GM12891 (cell line): ENCODE data around the gene MLLT10.

Experiments used
- POLR2A ChIP-seq: IDR thresholded peaks from 2 replicates; pipeline ENCODE4 v1.6.1; 2011; ENCODE audit warnings: low read depth, low read length, control low read depth
- POLR2AphosphoS5 ChIP-seq: IDR thresholded peaks from 2 replicates; pipeline ENCODE4 v1.6.1; 2011; ENCODE audit warnings: low read depth, low read length, control low read depth
- POU2F2 ChIP-seq: IDR thresholded peaks from 2 replicates; pipeline ENCODE4 v1.6.1; 2011; ENCODE audit warnings: low read depth, mild to moderate bottlenecking, control low read depth, low read length, moderate library complexity
- SPI1 ChIP-seq: IDR thresholded peaks from 2 replicates; pipeline ENCODE4 v1.6.1; 2011; ENCODE audit warnings: low read depth, low read length, control low read depth
- TAF1 ChIP-seq: IDR thresholded peaks from 2 replicates; pipeline ENCODE4 v1.6.1; 2011; ENCODE audit warnings: low read depth, low read length, control low read depth

DNA sequence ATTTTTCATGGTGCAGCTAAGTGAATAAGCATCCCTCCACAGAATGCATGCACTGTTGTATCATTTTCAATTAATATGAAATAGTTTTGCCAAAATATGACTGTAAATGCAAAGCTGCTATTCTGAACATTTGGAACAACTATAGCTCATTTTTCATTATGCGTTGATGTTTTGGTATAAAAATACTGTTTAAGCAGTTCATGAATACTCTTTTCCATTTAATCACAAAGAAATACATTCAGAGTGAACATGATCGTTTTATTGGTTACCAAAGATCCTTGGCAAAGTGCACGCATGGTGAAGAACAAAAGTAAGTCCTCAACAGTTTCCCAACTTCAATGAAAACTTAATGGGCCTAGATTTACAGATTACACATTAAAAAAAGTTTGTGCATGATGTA lies 41.6 kb upstream of the MLLT10 start:
- no peak for TF ChIP-seq POU2F2
- TF ChIP-seq POLR2A = no peak
- no peak for TF ChIP-seq POLR2AphosphoS5
- no peak for TF ChIP-seq SPI1
- TF ChIP-seq TAF1 = no peak
